Caki2 (cell line): ENCODE measurements around the gene ROPN1. TPM values are rescaled to one million over a fixed set of nuclear protein-coding genes. Genes with fewer than 3 reads are reported as not detected.

Experiments
- DNase-seq: peaks from one replicate; pipeline ENCODE4 v3.0.0-alpha.2; 2015; ENCODE audit warnings: low read depth
- in situ Hi-C: cut with HindIII; loops from 2 replicates; pipeline ENCODE4 v1.10.0; 2016; ENCODE audit warnings: low sequenced_read_pairs, low pct_unique_long_range_greater_than_20kb, mixed read lengths
- total RNA-seq: library from RNA; depleted of rRNA; stranded (reverse); fragments of >200 nt; shearing (Covaris generic); gene quantifications from 2 replicates; pipeline ENCODE4 v1.2.3, GENCODE V29; 2014; ENCODE audit warnings: low replicate concordance; rRNA removed

The ROPN1 gene
- total RNA-seq, 1 experiment from 2014 or later = not detected

GRCh38 chr3:123919353-123919752 is 72.6 kb downstream of the ROPN1 start:
- no peak for DNase-seq

More at GRCh38 chr3:123919353-123919752, 72.6 kb downstream of the ROPN1 start:
- in situ Hi-C loops = no loop called here

Other genes starting within 250 kb of the ROPN1 start
- gene MYLK, start 107.8 kb downstream of the ROPN1 start, total RNA-seq = 28.8 and 34.2 TPM in 2 replicates
- gene CCDC14, start 30.9 kb downstream of the ROPN1 start, total RNA-seq = 5.8 and 17.3 TPM in 2 replicates
- 0.38 and 2.8 TPM in 2 replicates for gene KALRN, start 41.2 kb upstream of the ROPN1 start, total RNA-seq